Measurements from ENCODE around the gene CAMK2G. TPM values are rescaled to one million over a fixed set of nuclear protein-coding genes. Genes with fewer than 3 reads are reported as not detected.

The CAMK2G gene
- total RNA-seq, 2 donors from 2014 or later = 52.6 to 59.6 TPM

DNA sequence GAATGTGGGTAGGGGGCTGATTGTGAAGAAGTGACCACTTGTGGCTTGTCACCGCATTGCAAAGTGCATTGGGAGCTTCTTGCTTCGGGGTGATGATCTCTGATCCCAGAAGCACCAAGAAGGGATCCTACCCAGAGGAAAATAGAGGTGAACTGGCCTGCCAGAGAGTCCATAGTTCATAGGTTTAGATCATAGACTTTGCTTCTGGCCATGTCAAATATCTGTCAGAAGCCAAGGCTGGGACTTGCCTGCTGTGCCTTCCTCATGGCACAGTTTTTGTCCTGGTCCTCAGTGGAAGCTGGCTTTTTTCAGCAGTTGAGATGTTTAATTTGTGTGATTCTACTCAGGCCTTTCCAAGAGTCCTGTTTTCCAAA lies 87.9 kb downstream of the CAMK2G start:
- H3K4me3 Mint-ChIP-seq = peak overlapping the region; percentile 98
- H3K27ac Mint-ChIP-seq = peak overlapping the region; percentile 96
- no peaks in the 10 kb centered on the region for H3K27me3 Mint-ChIP-seq

DNA sequence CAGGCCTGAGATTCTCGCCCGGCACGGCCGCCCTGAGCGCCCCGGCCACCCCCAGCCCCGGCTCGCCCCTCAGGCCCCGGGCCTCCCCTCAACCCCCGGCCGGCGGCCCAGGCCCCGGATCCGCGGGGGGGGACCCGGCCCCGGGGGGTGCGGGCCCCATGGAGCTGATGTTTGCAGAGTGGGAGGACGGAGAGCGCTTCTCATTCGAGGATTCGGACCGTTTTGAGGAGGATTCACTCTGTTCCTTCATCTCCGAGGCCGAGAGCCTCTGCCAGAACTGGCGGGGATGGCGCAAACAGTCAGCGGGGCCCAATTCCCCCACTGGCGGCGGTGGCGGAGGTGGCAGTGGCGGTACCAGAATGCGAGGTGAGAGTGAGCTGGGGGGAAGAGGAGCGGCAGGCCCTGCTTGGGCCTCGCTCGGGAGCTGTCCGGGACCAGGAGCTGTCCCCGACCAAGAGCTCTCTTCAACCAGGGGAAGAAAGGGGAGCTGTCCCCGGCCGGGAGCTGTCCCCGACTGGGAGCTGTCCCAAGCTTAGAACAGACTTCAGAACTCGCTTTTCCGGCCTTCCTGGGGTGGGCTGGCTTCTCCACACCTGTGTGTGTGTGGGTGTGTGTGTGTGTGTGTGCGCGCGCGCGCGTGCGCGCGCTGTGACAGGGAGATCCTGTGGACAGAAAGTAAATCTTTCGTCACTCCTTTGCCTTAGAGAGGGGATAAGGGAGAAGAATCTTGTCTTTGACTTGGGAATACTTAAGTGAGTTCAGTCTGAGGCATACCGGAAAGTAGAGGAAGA lies 88.4 kb downstream of the CAMK2G start:
- peak; percentile 15 for ATAC-seq
- Mint-ChIP-seq H3K36me3 (ENCODE audit: low read depth) (peaks cover 2% of the 10 kb centered on the region), H3K4me1 (peaks cover 40% of the 10 kb centered on the region), H3K27ac (peak overlapping the region; percentile 96), H3K27me3 (no peaks in the 10 kb centered on the region), H3K4me3 (peak overlapping the region; percentile 98)
- peak; percentile 23 to 36 (median 32) for DNase-seq
- H3K9me3 ChIP-seq (ENCODE audit: control insufficient read depth, low read length, poor library complexity, severe bottlenecking) = no peaks in the 10 kb centered on the region

More for the DNA sequence above, 87.9 kb downstream of the CAMK2G start:
- Mint-ChIP-seq H3K36me3 (ENCODE audit: low read depth) (peaks cover 2% of the 10 kb centered on the region), H3K4me1 (peaks cover 37% of the 10 kb centered on the region)
- no peaks in the 10 kb centered on the region for H3K9me3 ChIP-seq (ENCODE audit: control insufficient read depth, low read length, poor library complexity, severe bottlenecking)
- DNase-seq (no peak), ATAC-seq (no peak)

DNA sequence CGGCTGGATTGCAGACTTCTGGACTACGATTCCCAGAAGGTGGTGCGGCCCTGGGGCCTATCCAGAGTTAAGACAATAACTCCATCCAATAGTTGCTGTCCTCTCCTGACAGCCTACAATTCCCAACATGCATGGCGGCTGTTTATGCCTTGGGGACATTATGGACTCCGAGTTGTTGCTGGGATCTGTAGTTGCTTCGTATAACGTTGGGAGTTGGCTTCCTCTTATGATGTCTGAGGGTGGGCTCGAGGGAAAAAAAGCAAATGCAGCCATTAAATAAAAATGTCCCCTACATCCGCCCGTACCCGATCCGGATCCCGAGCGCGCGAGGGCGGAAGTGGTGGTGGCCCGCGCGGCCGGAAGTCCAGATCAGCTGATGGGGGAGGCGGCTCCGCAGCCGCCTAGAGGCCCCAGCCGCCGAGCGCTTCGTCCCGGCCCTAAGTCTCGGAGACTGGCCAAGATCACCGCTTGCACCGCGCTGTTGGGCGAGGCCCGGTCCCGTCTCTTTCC lies 89.1 kb downstream of the CAMK2G start, which contains the start of gene ZSWIM8:
ZSWIM8 (plus strand) TSS at position 396 of the 510 bp plus-strand sequence. CDS start 273 bp downstream, outside the sequence.
- peak within 1 kb of the TSS; percentile 98 for H3K4me3 Mint-ChIP-seq
- H3K27ac Mint-ChIP-seq = peak within 1 kb of the TSS; percentile 96
- peak; percentile 69 to 80 (median 78) for DNase-seq
- H3K36me3 Mint-ChIP-seq (ENCODE audit: low read depth) = peaks cover 2% of the 10 kb centered on the region
- H3K4me1 Mint-ChIP-seq = peaks cover 46% of the 10 kb centered on the region
- H3K27me3 Mint-ChIP-seq = no peaks in the 10 kb centered on the region
- H3K9me3 ChIP-seq (ENCODE audit: control insufficient read depth, low read length, poor library complexity, severe bottlenecking) = no peaks in the 10 kb centered on the region
- ATAC-seq = peak; percentile 87

DNA sequence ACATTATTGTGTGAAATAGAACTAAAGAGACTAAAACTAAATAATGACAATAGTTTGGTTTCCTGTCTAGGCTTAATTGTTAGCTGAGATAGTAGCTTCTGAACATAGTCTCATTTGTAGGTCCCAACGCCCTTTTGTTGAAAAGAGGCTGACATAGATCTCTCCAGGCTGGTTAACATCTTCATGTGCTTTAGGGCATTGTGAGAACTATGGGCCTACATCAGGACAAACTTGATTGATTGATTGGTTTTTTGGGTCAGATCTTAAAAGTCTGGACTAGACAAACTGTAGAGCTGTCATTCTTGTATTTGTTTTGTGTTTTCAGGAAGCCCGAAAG lies 91.6 kb downstream of the CAMK2G start:
- H3K4me1 Mint-ChIP-seq = peaks cover 46% of the 10 kb centered on the region
- no peaks in the 10 kb centered on the region for H3K9me3 ChIP-seq (ENCODE audit: control insufficient read depth, low read length, poor library complexity, severe bottlenecking)
- H3K27ac Mint-ChIP-seq = peak overlapping the region; percentile 97
- peak overlapping the region; percentile 100 for H3K4me3 Mint-ChIP-seq
- H3K27me3 Mint-ChIP-seq = no peaks in the 10 kb centered on the region
- ATAC-seq = no peak
- H3K36me3 Mint-ChIP-seq (ENCODE audit: low read depth) = peaks cover 2% of the 10 kb centered on the region
- no peak for DNase-seq

DNA sequence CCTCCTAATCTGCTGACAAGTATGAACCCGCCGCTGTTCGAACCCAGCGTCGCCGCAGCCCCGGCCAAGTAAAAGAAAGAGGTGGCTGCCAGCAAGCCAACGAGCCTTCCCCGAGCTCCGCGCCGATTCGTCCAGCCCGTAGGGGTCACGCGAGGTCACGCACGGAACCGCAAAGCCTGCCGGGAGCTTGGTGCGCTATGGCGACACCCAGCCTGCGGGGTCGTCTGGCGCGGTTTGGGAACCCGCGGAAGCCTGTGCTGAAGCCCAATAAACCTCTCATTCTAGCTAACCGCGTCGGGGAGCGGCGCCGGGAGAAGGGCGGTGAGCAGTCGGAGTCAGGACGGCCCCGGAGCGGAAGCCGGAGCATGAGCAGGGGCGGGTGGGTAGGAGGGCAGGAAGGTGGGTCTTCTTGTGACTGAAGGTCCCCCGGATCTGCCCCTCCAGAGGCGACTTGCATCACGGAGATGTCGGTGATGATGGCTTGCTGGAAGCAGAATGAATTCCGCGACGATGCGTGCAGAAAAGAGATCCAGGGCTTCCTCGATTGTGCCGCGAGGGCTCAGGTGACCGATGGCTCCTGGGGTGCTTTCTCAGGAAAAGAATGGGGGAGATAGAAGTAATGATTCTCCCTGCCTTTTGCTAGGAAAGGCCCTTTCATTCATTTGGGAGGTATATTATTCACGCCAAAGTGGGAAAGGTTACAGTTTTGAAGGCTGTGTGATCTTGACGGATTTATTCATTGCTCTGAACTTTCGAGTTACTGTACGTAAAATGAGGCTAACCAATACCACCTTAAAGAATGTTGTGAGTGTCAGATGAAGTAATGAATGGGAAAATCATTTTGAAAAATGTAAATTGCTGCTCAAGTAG lies 92.2 kb downstream of the CAMK2G start, which contains the start of gene CHCHD1:
CHCHD1 (plus strand) TSS at position 170 of the 870 bp plus-strand sequence; CDS start at position 198, 28 bp downstream.
- DNase-seq = peak; percentile 82 to 86 (median 83)
- H3K4me1 Mint-ChIP-seq = peaks cover 46% of the 10 kb centered on the region
- ATAC-seq = peak; percentile 70
- no peaks in the 10 kb centered on the region for H3K27me3 Mint-ChIP-seq
- no peaks in the 10 kb centered on the region for H3K9me3 ChIP-seq (ENCODE audit: control insufficient read depth, low read length, poor library complexity, severe bottlenecking)
- peak within 1 kb of the TSS; percentile 100 for H3K4me3 Mint-ChIP-seq
- peak within 1 kb of the TSS; percentile 97 for H3K27ac Mint-ChIP-seq
- peaks cover 2% of the 10 kb centered on the region for H3K36me3 Mint-ChIP-seq (ENCODE audit: low read depth)

DNA sequence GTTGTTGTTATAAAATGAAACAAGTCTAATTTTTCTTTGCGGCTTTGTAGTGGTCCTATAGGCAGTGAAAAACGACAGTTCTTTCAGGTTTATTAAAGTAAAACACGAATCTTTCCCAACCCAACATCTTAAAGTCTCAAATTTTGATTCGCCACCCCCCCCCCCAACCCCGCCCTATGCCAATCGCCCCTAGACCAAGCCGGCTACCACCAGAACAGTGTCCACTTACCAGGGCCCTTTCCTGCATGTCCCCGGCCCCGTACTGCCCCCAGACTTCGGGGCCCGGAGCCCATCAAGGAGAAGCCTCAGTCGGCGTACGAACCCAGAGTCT lies 92.8 kb downstream of the CAMK2G start:
- Mint-ChIP-seq H3K27me3 (no peaks in the 10 kb centered on the region), H3K4me3 (peak overlapping the region; percentile 100), H3K36me3 (ENCODE audit: low read depth) (peaks cover 2% of the 10 kb centered on the region), H3K27ac (peak overlapping the region; percentile 97), H3K4me1 (peaks cover 47% of the 10 kb centered on the region)
- DNase-seq (no peak), ATAC-seq (no peak)
- H3K9me3 ChIP-seq (ENCODE audit: control insufficient read depth, low read length, poor library complexity, severe bottlenecking) = no peaks in the 10 kb centered on the region

DNA sequence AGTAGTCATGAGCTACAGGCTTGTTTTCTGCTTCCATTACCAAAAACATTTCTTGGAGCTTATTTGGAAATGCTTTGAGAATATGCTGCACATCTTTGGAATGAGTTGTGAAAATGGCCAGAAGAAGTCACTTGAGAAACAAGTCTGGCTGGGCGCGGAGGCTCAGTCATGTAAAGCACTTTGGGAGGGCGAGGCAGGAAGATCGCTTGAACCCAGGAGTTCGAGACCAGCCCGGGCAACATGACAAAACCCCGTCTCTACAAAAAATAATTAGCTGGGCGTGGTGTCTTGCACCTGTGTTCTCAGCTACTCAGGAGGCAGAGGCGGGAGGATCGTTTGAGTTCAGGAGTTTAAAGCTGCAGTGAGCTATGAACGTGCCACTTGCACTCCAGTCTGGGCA lies 93.4 kb downstream of the CAMK2G start:
- DNase-seq = no peak
- H3K36me3 Mint-ChIP-seq (ENCODE audit: low read depth) = peaks cover 2% of the 10 kb centered on the region

DNA sequence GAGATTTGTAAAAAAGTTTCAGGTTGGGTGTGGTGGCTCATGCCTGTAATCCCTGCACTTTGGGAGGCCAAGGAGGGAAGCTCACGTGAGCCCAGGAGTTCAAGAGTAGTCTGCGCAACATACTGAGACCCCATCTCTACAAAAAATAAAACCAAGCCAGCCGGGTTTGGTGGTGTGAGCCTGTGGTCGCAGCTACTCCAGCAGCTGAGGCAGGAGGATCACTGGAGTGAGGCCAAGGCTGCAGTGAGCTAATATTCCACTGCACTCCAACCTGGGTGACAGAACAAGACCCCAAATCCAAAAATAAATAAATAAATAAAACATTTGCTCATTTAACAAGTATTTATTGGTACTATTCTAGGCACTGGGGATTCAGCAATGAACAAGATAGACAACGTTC lies 94.1 kb downstream of the CAMK2G start:
- Mint-ChIP-seq H3K27me3 (no peaks in the 10 kb centered on the region), H3K36me3 (ENCODE audit: low read depth) (peaks cover 2% of the 10 kb centered on the region), H3K27ac (peak overlapping the region; percentile 97), H3K4me1 (peaks cover 41% of the 10 kb centered on the region), H3K4me3 (peak overlapping the region; percentile 100)
- DNase-seq (no peak), ATAC-seq (no peak)
- no peaks in the 10 kb centered on the region for H3K9me3 ChIP-seq (ENCODE audit: control insufficient read depth, low read length, poor library complexity, severe bottlenecking)

More for the DNA sequence above, 93.4 kb downstream of the CAMK2G start:
- Mint-ChIP-seq H3K27me3 (no peaks in the 10 kb centered on the region), H3K4me1 (peaks cover 41% of the 10 kb centered on the region), H3K4me3 (peak overlapping the region; percentile 100), H3K27ac (peak overlapping the region; percentile 97)
- H3K9me3 ChIP-seq (ENCODE audit: control insufficient read depth, low read length, poor library complexity, severe bottlenecking) = no peaks in the 10 kb centered on the region
- ATAC-seq = no peak

DNA sequence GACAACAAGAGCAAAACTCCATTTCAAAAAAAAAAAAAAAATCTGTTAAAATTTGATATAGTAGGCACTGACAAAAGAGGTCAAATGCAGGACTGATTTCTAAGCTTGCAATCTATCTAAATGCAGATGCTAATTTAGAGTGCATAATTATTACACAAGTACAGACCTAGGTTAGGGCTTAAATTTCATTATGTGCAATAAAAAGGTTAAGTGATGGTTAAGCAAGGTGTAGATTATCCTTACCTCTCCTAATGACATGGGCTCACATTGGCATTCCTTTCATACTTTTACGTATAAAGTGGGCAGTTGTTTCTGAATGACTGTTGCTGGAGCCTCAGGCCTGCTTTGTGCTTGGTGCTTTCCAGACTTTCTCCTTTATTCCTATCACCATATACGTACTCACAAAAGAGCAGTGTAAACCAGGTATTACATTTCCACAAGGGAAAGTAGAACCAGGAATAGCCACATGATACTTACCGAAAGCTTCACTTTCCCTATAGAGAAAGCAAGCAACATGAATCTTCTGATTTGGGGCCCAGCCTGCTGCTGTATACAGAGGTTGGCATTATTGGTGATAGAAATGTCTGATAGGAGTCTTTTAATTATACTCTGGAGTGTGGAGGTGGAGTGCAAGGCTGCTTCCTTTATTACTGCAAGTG lies 94.7 kb downstream of the CAMK2G start:
- ATAC-seq (no peak), DNase-seq (no peak)
- peak overlapping the region; percentile 75 for H3K4me3 Mint-ChIP-seq
- peaks cover 41% of the 10 kb centered on the region for H3K4me1 Mint-ChIP-seq
- H3K27ac Mint-ChIP-seq = peak overlapping the region; percentile 97
- no peaks in the 10 kb centered on the region for H3K9me3 ChIP-seq (ENCODE audit: control insufficient read depth, low read length, poor library complexity, severe bottlenecking)
- peaks cover 2% of the 10 kb centered on the region for H3K36me3 Mint-ChIP-seq (ENCODE audit: low read depth)
- no peaks in the 10 kb centered on the region for H3K27me3 Mint-ChIP-seq

DNA sequence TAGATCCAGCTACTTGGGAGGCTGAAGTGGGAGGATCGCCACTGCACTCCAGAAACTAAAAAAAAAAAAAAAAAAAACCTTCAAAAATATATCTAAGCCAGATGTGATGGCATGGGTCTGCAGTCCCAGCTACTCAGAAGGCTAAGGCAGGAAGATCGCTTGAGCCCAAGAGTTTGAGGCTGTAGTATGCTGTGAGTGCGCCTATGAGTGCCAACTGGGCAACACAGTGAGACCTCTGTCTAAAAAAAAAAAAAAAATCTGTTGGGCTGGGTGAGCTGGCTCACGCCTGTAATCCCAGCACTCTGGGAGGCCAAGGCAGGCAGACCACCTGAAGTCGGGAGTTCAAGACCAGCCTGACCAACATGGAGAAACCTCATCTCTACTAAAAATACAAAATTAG lies 95.3 kb downstream of the CAMK2G start:
- Mint-ChIP-seq H3K27me3 (no peaks in the 10 kb centered on the region), H3K36me3 (ENCODE audit: low read depth) (peaks cover 2% of the 10 kb centered on the region), H3K4me1 (peaks cover 46% of the 10 kb centered on the region), H3K27ac (no peak overlapping the region), H3K4me3 (no peak overlapping the region)
- no peak for ATAC-seq
- no peaks in the 10 kb centered on the region for H3K9me3 ChIP-seq (ENCODE audit: control insufficient read depth, low read length, poor library complexity, severe bottlenecking)
- no peak for DNase-seq

DNA sequence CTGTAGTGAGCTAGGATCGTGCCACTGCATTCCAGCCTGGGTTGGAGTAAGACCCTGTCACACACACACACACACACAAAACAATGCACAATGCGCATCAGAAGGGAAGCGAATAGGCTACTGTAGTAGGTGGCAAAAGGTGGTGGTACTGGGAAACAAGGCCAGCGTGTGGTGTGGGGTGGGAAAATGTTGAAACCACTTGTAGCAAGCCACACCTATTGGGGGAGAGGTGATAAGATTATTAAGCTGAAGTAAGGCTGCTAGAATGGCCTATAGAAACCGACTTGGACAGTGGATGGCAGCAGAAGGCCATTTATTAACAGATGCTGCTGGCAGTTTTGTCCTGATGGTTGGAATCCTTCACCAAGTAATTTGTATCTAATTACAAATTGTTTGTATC lies 99.7 kb downstream of the CAMK2G start:
- Mint-ChIP-seq H3K27me3 (no peaks in the 10 kb centered on the region), H3K27ac (peak overlapping the region; percentile 85), H3K4me3 (peak overlapping the region; percentile 96), H3K4me1 (peaks cover 37% of the 10 kb centered on the region), H3K36me3 (ENCODE audit: low read depth) (peaks cover 5% of the 10 kb centered on the region)
- no peaks in the 10 kb centered on the region for H3K9me3 ChIP-seq (ENCODE audit: control insufficient read depth, low read length, poor library complexity, severe bottlenecking)
- DNase-seq = no peak
- ATAC-seq = no peak

DNA sequence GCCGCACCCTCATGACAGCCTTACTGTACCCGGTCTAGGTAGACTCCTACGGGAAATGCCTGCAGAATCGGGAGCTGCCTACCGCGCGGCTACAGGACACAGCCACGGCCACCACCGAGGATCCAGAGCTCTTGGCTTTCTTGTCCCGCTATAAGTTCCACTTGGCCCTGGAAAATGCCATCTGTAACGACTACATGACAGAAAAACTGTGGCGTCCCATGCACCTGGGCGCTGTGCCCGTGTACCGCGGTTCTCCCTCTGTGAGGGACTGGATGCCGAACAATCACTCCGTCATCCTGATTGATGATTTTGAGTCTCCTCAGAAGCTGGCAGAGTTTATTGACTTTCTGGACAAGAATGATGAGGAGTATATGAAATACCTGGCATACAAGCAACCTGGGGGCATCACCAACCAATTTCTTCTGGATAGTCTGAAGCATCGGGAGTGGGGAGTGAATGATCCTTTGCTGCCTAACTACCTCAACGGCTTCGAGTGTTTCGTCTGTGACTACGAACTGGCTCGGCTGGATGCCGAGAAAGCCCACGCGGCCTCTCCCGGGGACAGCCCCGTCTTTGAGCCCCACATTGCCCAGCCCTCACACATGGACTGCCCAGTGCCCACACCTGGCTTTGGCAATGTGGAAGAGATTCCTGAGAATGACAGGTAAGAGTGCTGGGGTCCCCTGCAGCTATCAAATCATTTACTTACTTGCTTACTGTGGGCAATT lies 101.0 kb downstream of the CAMK2G start:
- peaks cover 47% of the 10 kb centered on the region for H3K4me1 Mint-ChIP-seq
- peak overlapping the region; percentile 96 for H3K4me3 Mint-ChIP-seq
- ATAC-seq (peak; percentile 4), DNase-seq (no peak)
- H3K27me3 Mint-ChIP-seq = no peaks in the 10 kb centered on the region
- H3K36me3 Mint-ChIP-seq (ENCODE audit: low read depth) = peaks cover 8% of the 10 kb centered on the region
- peak overlapping the region; percentile 85 for H3K27ac Mint-ChIP-seq
- no peaks in the 10 kb centered on the region for H3K9me3 ChIP-seq (ENCODE audit: control insufficient read depth, low read length, poor library complexity, severe bottlenecking)

Data from T-helper 17 cell (primary cell).